Activated T-cell treated with anti-CD3 and anti-CD28 coated beads, Interleukin-2, amount 50 U/mL, for 48 hours (primary cell): ENCODE results near the gene C6orf141.

ENCODE experiments used
- DNase-seq, 2 experiments: peaks; one replicate each; pipeline ENCODE4 v3.0.0-alpha.2; 2020

The C6orf141 gene

GRCh38 chr6:49540614-49541013, 9.9 kb upstream of the C6orf141 start:
- DNase-seq: no peak

DNA sequence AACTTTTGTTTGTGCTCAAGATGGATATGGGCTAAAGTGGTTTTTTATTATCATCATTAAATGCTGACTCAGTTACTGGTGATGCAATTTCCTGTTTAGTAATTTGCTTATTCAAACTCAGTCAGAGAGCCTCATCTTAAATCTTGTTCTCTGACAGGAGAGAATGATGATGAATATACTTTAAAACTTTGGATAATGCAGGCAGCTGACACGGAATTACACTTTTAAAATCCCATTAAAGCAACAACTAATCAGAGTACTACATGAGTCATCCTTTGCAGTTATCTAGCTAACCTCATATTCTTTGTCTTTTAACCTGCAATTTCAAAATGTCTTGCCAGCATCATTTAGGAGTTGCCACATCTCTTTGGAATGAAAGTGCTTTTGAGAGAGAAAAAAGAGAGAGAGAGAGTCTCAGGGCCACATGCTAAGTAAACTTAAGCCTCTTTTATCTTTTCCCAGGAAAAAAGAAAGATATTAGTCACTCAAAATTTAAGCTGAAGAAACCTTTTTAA, 9.2 kb upstream of the C6orf141 start:
- DNase-seq: no peak

DNA sequence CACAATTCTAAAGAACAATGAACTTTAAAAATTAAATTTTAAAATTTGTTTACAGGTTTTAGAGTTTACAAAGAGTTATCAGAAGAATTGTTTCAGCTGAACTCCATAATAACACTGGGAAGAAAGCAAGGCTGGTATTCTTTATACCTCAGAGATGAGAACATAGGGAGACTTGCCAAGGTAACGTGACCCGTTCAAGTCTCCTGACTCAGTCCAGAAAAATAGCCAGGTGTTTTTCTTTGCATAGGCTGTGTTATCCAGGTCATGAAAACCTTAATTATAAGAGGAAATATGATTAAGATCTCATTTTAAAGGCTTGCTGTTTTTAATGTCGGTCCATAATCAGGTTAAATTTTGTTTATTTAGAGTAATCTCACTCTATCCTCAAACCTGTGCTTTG, 8.5 kb upstream of the C6orf141 start:
- no peak for DNase-seq

DNA sequence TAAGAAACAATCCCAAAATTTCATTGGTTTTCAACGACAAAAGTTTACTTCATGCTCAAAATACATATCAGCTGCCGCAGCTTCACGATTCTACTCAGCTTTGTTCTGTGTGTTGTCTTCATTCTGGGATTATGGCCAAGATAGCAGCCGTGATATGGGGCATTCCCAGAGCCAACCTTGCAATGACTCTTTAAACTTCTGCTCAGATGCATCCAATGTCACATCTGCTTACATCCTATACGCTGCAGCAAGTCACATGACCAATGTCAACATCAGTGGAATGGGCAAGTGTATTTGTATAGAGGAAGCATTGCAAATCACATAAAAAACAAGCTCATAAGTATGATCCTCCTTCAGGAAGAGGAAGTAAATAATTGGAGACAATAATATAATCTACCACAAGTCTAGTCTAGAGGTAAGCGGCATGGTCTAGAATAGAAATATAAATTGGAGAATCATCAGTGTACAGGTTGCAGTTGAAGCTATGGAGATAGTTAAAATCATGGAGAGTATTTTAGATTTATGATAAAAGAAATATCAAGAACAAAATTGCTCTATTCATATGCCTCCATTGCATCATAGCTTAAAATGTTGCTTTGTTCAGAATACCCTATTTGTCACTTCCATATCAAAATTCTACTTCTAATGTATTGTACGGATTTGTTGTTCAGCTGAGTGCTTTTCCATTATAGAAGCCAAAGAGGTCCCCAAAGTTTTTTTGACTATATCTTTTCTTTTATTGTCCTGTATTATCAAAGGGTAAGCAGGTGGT, 7.2 kb upstream of the C6orf141 start:
- DNase-seq: no peak

DNA sequence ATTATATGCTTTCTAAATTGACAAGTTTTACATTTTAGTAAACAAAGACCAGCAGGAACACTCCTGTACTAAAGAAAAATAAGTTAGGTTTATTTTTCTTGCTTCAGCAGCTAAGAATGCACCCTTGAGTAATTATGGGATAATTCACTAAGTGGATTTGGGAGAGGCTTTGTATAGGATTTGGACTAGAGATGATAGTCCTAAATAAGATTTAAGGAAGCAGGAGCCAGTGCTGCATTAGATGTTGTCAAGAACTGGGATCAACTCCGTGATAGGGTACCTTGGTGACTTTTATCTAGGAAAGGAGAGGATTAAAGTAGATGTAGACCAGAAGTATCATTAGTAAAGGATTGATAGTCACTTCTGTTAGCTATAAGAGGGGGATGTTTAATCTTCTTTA, 4.1 kb upstream of the C6orf141 start:
- no peak for DNase-seq

GRCh38 chr6:49548613-49549304, 1.7 kb upstream of the C6orf141 start:
- no peak for DNase-seq

DNA sequence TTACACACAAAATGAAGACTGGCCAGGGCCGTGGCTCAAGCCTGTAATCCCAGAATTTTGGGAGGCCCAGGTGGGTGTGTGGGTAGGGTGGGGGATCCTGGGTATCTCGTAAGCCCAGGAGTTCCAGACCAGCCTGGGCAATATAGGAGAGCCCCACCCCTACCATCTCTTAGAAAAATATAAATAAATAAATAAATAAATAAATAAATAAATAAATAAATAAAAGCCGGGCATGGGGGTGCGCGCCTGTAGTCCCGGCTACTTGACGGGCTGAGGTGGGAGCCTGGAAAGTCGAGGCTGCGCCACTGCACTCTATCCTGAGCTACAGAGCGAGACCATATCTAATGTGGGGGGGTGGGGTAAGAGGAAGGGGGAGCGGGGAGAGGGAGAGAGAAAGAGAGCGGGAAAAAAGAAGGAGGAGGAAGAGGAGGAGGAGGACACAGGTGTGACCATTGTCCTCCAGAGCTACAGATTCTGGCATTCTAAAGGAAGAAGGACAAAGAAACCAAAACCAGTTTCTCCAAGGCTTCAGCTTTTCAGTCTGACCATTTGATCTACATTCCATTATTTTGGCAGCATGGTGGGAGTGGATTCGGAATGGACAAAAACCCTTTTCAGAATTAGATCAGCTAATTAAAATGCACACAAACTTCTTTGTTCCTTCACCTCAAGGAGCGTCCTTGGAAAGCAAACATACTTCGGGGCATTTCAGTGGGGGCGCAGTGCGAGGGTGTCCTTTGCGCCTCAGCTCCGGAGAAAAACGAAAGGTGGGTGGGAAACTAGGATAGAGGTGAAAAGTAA, 577 bp upstream of the C6orf141 start:
- DNase-seq: no peak

DNA sequence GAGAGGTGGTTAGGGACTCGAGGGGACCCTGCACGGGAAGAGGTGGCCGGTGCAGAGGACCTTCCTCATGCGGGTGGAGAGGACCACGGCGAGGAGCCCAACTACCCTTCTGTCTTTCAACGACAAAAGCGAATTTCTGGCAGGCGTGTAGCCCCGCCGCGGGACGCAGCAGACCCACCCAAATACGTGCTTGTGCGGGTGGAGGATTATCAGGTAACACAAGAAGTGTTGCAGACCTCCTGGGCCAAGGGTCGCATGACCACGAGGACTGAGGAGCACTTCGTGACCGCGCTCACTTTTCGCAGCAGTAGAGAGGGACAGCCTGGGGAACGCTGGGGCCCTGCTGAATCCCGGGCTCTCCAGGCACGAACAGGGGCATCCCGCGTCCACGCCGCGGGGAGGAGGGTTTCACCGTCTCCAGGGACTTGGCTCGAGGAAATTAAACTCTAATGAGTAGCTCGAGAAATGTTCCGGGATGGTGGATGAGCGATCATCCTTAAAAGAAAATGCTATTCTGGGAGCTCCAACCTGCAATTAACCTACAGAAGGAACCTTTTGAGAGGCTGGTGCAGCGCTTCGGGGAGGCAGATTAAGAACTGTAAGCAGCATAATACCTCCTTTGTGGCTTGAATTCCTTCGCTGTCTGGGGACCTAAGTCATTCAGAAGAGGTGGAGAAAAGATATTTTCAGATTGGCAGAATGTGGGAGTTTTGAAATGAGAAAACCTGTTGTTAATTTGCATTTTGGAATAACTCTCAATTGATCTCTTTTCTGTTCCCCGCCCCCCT, 804 bp downstream of the C6orf141 start:
- DNase-seq: peak; percentile 21 to 24

GRCh38 chr6:49551866-49552129, 1.3 kb downstream of the C6orf141 start:
- DNase-seq: no peak

DNA sequence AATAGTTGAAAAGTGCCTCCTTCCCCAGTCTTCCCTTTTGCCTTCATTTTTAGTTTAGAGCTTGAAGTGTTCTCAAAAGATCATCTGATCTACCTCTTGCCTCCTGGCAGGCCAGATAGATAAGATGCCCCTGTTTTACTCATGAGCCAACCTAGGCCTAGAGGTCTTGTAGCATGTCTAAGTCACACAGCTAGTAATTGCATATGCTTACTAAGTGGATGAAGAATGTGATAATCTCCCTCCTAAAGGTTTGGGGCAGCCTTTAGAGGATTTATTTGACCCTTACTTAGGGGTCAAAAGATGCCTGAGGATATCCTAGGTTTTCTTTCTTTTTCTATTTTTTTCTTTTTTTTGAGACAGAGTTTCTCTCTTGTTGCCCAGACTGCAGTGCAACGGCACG, 2.1 kb downstream of the C6orf141 start:
- no peak for DNase-seq

- no peak for DNase-seq
These were observed 2.9 kb downstream of the C6orf141 start for GRCh38 chr6:49553384-49553783.

DNA sequence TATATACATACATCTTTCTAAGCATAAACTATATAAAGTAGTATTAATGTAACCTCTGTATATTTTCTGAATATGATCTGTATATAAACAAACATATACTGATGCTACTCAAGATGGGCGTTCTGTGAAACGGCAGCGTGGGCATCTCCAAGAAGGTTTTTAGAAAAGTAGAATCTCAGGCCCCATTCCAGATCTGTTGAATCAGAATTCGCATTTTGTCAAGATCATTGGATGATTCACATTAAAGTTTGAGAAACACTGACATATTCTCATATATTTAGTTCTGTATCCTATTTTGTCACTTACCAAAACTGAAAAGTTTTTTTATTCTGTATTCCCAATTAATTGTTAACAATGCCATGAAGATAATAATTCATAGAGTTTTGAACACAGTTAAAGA, 5.5 kb downstream of the C6orf141 start:
- no peak for DNase-seq

GRCh38 chr6:49556429-49556837, 6.0 kb downstream of the C6orf141 start:
- DNase-seq: no peak

- no peak for DNase-seq
These were observed 6.7 kb downstream of the C6orf141 start for GRCh38 chr6:49557177-49557576.

DNA sequence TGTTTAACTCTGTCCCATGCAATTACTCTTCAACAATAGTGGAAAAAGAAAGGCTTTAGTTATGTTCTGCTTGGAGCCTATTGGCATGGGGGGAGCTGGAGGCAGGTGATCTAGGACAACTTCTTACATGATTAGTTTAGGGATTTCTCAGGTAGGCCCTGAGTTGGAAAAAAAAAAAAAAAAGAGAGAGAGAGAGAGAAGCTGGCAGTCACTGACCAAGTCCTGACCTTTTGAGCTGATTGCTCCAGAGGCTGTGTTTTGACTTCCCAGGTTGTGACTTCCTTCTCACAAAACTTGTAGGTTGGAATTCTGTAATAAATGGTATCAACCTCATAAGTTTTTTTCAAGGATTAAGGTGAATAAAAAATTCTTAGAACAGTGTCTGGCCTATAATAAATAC, 7.8 kb downstream of the C6orf141 start:
- no peak for DNase-seq

DNA sequence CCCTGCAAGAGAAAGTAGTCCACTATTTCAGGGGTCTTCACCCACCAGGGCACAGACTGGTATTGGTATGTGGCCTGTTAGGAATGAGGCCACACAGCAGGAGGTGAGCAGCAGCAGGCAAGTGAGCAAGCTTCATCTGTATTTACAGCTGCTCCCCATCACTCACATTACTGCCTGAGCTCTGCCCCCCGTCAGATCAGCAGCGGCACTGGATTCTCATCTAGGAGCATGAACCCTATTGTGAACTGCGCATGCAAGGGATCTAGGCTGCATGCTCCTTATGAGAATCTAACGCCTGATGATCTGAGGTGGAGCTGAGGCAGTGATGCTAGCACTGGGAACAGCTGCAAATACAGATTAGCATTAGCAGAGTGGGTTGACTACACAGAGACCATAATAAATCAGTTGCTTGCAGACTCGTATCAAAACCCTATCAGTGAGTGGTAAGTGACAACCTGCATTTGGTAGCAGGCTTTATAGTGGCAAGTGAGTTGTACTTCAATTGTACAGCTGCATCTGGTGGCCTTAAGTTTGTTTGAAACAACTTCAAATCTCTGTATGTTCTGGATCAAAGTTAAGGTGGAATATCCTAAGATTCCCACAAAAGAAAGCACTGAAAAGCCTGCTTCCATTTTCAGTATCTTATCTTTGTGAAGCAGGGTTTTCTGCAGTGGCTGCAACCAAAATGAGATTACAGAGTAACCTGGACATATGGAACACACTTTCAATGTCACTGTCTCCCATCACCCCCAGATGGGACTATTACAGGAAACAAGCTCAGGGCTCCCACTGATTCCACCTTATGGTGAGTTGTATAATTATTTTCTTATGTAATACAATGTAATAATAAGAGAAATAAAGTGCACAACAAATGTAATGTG, 12.8 kb downstream of the C6orf141 start:
- DNase-seq: no peak

GRCh38 chr6:49564552-49564951, 14.1 kb downstream of the C6orf141 start:
- no peak for DNase-seq

GRCh38 chr6:49565261-49565660, 14.8 kb downstream of the C6orf141 start:
- DNase-seq: no peak

DNA sequence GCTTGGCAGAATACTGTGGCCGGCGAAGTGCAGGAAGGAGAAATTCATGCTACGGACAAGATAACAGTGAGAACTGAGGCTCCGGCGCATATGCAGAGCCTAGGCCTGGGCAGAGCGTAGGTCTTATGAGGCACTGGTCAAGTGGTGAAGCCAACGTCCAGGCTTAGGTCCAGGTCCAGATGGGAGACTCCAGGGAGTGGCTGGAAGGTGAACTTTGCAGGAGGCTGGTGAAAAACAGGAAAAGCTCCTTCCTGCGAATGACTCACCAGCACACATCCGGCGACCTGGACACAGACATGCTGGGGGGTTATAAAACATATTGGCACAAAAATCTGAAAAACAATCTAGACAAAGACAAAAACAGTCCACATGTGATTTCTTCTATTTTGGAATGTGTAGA, 15.4 kb downstream of the C6orf141 start:
- no peak for DNase-seq

DNA sequence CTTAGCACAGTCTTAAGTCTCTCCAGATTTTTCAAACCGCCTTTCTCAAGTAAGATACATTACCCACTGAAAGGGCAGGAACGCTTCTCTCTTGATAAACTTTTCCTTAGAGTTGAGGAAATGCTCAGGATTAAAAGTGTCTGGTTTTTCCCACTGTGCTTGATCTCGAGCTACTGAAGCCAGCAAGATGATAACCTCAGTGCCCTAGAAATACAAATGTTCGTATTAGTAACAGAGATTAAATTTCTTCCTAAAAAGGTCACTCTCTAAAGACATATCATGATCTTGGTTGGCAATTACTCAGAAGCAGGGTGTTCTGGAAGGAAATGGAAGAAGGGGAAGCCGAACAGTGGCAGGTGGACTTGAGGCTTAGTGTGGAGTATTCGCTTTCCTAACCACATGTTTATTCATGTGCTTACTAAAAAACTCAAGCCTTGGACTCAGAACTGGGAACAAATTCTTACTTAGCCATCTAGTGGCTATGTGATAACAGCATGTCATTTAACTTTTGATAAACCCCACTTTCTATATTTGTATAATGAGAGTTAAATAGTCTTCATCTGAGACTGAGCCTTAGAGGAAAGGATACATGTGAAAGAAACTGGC, 20.1 kb downstream of the C6orf141 start:
- no peak for DNase-seq

DNA sequence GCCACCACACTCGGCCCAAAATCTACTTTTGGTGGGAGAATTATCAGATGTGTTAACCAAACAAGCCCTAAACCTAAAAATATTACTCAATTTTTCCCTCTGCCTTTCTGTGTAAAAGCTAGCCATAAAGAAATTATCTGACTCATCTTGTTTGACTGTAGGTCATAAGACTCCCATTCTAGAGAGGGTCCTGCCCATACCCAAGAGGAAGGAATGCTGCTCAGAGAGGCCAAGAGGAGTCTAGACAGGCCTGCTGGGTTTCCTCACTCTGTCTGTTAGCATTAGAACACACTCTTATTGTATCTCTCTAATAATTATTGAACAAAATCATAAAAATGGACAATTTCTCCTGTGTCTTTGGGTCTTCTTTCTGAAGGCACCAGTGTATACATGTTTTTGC, 26.1 kb downstream of the C6orf141 start:
- DNase-seq: no peak

- no peak for DNase-seq
These were observed 29.2 kb downstream of the C6orf141 start for GRCh38 chr6:49579649-49580048.
